ENCODE results near the gene ONECUT1.

The ONECUT1 gene

DNA sequence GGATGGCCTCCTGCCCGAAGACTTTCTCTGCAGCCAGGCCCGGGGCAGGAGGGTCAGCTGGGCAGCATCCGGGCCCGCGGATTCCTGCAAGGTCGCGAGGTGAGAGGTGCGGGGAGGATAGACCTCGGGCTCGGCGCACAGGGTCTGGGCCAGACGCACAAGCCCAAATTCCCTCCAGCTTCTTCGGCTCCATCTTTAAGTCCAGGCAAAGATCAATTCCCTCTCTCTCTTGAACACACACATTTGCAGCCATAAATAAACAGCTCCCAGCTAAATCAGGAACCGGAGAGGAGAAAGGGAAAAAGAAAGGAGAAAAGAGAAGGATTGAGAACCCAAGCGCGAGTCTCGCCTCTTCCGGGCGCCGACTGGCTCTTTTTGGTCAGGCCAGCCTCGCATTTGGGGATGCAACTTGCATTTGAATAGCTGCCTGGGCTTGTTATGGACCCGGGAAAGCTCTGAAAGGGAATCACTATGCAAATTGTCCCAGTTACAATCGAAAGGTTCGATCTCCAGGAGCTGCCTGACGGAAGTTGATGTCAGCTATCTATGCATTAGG lies 14.5 kb upstream of the ONECUT1 start:
- H3K9ac ChIP-seq (ENCODE audit: low read depth, low read length) = peak overlapping the region; percentile 75
- peaks cover 36% of the 10 kb centered on the region for H3K4me1 ChIP-seq (ENCODE audit: control insufficient read depth, insufficient read depth, low read length)
- peaks cover 82% of the 10 kb centered on the region for H3K27me3 ChIP-seq (ENCODE audit: control insufficient read depth, insufficient read depth, low read length)
- H3K9me3 ChIP-seq (ENCODE audit: control insufficient read depth, insufficient read depth, low read length) = no peaks in the 10 kb centered on the region
- peak overlapping the region; percentile 52 for H3K4me3 ChIP-seq (ENCODE audit: low read depth, low read length)
- no peaks in the 10 kb centered on the region for H3K36me3 ChIP-seq (ENCODE audit: control insufficient read depth, insufficient read depth, low read length)
- peak overlapping the region; percentile 89 for H3K27ac ChIP-seq (ENCODE audit: low read depth, low read length)

DNA sequence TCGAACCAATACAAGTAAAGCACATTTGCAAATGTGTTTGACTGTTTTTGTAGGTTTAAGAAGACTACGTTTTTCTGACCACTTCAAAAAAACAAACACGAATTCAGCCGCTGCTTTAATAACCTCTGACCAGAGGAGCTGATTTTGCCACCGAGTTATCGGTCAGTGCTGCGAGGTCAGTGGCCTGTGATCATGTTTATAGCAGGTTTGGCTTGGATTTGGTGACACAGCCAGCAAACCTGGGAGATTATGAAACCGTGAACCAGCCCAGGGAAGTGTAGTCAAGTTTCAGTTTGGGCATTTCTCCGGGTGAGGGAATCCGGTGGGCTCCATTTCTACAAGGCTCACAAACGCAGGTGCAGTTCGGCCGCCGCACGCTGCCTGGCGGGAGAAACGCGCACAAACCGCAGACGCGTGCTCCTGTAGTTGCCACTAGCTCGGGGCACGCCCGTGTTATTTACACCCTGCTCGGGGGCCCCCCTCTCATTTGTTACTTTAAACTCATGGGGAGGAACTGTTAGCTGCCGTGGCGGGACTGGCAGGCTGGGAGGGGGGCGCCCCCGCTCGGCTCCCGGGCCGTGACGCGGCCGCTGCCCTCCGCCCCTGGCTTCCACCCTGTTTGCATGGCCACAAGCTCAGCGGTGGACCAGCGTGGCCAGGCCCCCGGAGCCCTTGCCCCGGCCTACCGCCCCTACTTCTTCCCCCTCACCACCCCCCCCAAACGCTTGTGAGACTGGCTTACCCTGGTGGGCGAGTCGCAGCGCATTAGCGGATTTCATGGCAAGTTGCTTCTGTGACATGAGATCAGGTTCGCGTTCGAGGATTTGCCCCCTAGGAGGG lies 13.6 kb upstream of the ONECUT1 start:
- H3K27ac ChIP-seq (ENCODE audit: low read depth, low read length) = peak overlapping the region; percentile 89
- H3K9me3 ChIP-seq (ENCODE audit: control insufficient read depth, insufficient read depth, low read length) = no peaks in the 10 kb centered on the region
- peaks cover 85% of the 10 kb centered on the region for H3K27me3 ChIP-seq (ENCODE audit: control insufficient read depth, insufficient read depth, low read length)
- no peak overlapping the region for H3K9ac ChIP-seq (ENCODE audit: low read depth, low read length)
- H3K4me1 ChIP-seq (ENCODE audit: control insufficient read depth, insufficient read depth, low read length) = peaks cover 44% of the 10 kb centered on the region
- no peaks in the 10 kb centered on the region for H3K36me3 ChIP-seq (ENCODE audit: control insufficient read depth, insufficient read depth, low read length)
- H3K4me3 ChIP-seq (ENCODE audit: low read depth, low read length) = peak overlapping the region; percentile 52

DNA sequence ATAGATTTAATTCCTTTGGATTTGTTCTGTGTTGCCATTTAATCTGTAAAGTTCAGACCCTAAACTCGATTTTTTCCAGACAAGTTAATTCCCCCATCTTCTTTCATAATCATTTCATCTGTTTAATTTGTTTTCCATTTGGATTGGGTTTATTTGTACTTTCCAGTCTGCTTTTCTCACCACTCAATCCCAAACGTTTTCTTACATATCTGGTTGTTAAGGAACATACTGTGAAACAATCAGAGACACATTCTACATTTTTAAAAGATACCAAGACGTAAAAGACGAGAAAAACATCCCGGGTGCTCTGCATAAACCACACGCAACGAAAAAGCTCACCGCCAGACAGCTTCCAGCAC lies 13.0 kb upstream of the ONECUT1 start:
- H3K27ac ChIP-seq (ENCODE audit: low read depth, low read length) = no peak overlapping the region
- peak overlapping the region; percentile 52 for H3K4me3 ChIP-seq (ENCODE audit: low read depth, low read length)
- H3K4me1 ChIP-seq (ENCODE audit: control insufficient read depth, insufficient read depth, low read length) = peaks cover 50% of the 10 kb centered on the region
- H3K9ac ChIP-seq (ENCODE audit: low read depth, low read length) = no peak overlapping the region
- H3K36me3 ChIP-seq (ENCODE audit: control insufficient read depth, insufficient read depth, low read length) = no peaks in the 10 kb centered on the region
- H3K9me3 ChIP-seq (ENCODE audit: control insufficient read depth, insufficient read depth, low read length) = no peaks in the 10 kb centered on the region
- peaks cover 86% of the 10 kb centered on the region for H3K27me3 ChIP-seq (ENCODE audit: control insufficient read depth, insufficient read depth, low read length)

DNA sequence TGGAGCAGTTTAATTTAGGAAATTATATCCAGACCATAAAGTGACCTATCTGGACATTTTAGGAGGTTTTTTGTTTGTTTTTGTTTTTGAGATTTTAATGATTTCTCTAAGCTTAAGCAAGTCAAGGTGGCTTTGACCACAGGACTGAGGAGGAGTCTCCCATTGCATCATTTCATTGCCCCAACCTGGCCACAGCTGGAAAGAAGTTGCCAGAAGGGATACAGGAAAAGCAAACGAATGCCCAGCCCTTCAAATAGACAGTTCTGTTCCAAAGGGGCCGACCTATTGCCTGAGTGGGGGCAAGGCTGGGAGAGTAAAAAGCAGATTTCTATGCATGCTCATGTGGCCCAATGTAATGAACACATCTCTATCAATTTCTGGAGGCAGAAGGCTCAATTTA lies 12.0 kb upstream of the ONECUT1 start:
- no peaks in the 10 kb centered on the region for H3K9me3 ChIP-seq (ENCODE audit: control insufficient read depth, insufficient read depth, low read length)
- no peak overlapping the region for H3K9ac ChIP-seq (ENCODE audit: low read depth, low read length)
- H3K27ac ChIP-seq (ENCODE audit: low read depth, low read length) = no peak overlapping the region
- H3K4me1 ChIP-seq (ENCODE audit: control insufficient read depth, insufficient read depth, low read length) = peaks cover 60% of the 10 kb centered on the region
- H3K27me3 ChIP-seq (ENCODE audit: control insufficient read depth, insufficient read depth, low read length) = peaks cover 86% of the 10 kb centered on the region
- no peaks in the 10 kb centered on the region for H3K36me3 ChIP-seq (ENCODE audit: control insufficient read depth, insufficient read depth, low read length)
- no peak overlapping the region for H3K4me3 ChIP-seq (ENCODE audit: low read depth, low read length)

- Histone ChIP-seq H3K36me3 (ENCODE audit: control insufficient read depth, insufficient read depth, low read length) (no peaks in the 10 kb centered on the region), H3K27ac (ENCODE audit: low read depth, low read length) (no peak overlapping the region), H3K4me3 (ENCODE audit: low read depth, low read length) (no peak overlapping the region), H3K4me1 (ENCODE audit: control insufficient read depth, insufficient read depth, low read length) (peaks cover 64% of the 10 kb centered on the region), H3K9ac (ENCODE audit: low read depth, low read length) (no peak overlapping the region), H3K27me3 (ENCODE audit: control insufficient read depth, insufficient read depth, low read length) (peaks cover 86% of the 10 kb centered on the region), H3K9me3 (ENCODE audit: control insufficient read depth, insufficient read depth, low read length) (no peaks in the 10 kb centered on the region)
These were observed 11.6 kb upstream of the ONECUT1 start for GRCh38 chr15:52801748-52802085.

GRCh38 chr15:52800828-52801747 lies 11.0 kb upstream of the ONECUT1 start:
- H3K9me3 ChIP-seq (ENCODE audit: control insufficient read depth, insufficient read depth, low read length) = no peaks in the 10 kb centered on the region
- H3K36me3 ChIP-seq (ENCODE audit: control insufficient read depth, insufficient read depth, low read length) = no peaks in the 10 kb centered on the region
- no peak overlapping the region for H3K27ac ChIP-seq (ENCODE audit: low read depth, low read length)

GRCh38 chr15:52799145-52799811 lies 9.1 kb upstream of the ONECUT1 start:
- Histone ChIP-seq H3K9me3 (ENCODE audit: control insufficient read depth, insufficient read depth, low read length) (no peaks in the 10 kb centered on the region), H3K27ac (ENCODE audit: low read depth, low read length) (no peak overlapping the region), H3K36me3 (ENCODE audit: control insufficient read depth, insufficient read depth, low read length) (no peaks in the 10 kb centered on the region), H3K9ac (ENCODE audit: low read depth, low read length) (no peak overlapping the region), H3K27me3 (ENCODE audit: control insufficient read depth, insufficient read depth, low read length) (peaks cover 99% of the 10 kb centered on the region), H3K4me3 (ENCODE audit: low read depth, low read length) (peak overlapping the region; percentile 40), H3K4me1 (ENCODE audit: control insufficient read depth, insufficient read depth, low read length) (peaks cover 82% of the 10 kb centered on the region)

More at GRCh38 chr15:52800828-52801747, 11.0 kb upstream of the ONECUT1 start:
- no peak overlapping the region for H3K4me3 ChIP-seq (ENCODE audit: low read depth, low read length)
- peaks cover 86% of the 10 kb centered on the region for H3K27me3 ChIP-seq (ENCODE audit: control insufficient read depth, insufficient read depth, low read length)
- H3K9ac ChIP-seq (ENCODE audit: low read depth, low read length) = no peak overlapping the region
- H3K4me1 ChIP-seq (ENCODE audit: control insufficient read depth, insufficient read depth, low read length) = peaks cover 66% of the 10 kb centered on the region

DNA sequence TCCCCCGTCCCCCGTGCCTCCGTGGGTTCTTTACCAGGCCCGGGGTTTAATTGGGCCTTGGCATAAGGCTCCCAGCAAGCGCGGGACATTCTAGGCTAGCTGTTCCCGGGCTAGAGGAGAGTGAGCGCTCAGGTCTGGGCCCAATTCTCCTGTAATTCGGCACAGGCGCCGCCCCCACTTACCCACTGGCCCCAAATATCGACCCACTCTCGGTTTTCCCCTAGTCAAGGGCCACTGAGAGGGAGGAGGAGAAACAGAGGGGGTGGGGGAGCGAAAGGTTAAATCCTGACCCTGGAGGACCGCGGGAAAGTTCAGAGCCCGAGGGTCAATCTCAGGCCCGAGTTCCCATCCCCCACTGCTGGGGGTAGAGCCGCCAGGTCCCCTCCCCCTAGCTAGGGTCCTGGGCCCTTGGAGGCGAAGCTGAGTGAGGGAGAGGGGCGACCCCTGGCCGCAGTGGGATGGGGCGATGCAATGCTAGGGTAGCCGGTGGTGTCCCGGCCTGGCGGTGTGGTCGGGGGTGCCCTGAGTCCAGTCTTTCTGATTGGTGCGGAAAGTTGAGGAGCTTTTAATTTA lies 8.5 kb upstream of the ONECUT1 start:
- Histone ChIP-seq H3K9ac (ENCODE audit: low read depth, low read length) (no peak overlapping the region), H3K36me3 (ENCODE audit: control insufficient read depth, insufficient read depth, low read length) (no peaks in the 10 kb centered on the region), H3K9me3 (ENCODE audit: control insufficient read depth, insufficient read depth, low read length) (no peaks in the 10 kb centered on the region), H3K27me3 (ENCODE audit: control insufficient read depth, insufficient read depth, low read length) (peaks cover 100% of the 10 kb centered on the region), H3K27ac (ENCODE audit: low read depth, low read length) (no peak overlapping the region), H3K4me1 (ENCODE audit: control insufficient read depth, insufficient read depth, low read length) (peaks cover 85% of the 10 kb centered on the region), H3K4me3 (ENCODE audit: low read depth, low read length) (peak overlapping the region; percentile 40)

DNA sequence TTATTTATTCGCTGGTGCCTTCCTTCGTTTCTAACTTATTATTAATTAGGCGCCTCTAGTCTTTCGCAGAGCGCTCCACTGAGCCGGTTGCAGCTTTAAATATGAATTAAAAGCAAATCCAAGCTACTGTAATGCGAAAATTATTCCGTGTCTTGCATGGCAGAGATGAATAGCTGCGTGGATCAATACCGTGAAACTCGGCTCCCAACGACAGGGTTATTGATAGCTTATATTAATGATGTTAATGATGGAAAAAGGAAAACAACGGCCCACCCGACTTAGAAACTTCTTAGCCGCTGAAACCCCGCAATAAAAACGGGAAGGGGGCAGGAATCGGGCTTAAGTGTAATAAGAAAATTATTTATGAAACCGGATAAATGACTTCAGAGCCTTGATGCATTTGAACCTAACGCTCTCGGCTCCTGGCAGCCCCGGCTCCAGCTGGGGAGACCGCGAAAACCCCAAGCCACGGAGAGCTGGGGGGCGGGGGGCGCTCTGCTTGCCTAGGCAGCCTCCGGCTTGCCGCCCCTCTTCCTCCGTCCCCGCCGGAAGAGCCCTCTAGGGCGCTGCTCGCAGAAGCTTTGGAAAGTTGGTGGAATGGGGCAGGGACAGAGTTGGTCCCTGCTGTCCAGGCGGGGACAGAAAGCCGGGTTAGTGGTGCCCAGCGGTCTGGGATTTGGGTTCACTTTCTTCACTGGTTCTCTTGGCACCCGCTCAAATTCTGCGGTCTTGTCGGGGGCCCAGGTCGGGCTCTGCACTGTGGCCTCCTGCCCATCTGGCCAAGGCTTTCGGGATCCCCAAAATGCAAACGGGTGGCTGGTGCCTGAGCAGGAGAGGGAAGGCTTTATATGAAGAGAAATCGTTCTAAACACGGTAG lies 7.7 kb upstream of the ONECUT1 start:
- Histone ChIP-seq H3K9ac (ENCODE audit: low read depth, low read length) (no peak overlapping the region), H3K27ac (ENCODE audit: low read depth, low read length) (no peak overlapping the region), H3K4me1 (ENCODE audit: control insufficient read depth, insufficient read depth, low read length) (peaks cover 85% of the 10 kb centered on the region), H3K27me3 (ENCODE audit: control insufficient read depth, insufficient read depth, low read length) (peaks cover 100% of the 10 kb centered on the region), H3K4me3 (ENCODE audit: low read depth, low read length) (peak overlapping the region; percentile 40), H3K36me3 (ENCODE audit: control insufficient read depth, insufficient read depth, low read length) (no peaks in the 10 kb centered on the region), H3K9me3 (ENCODE audit: control insufficient read depth, insufficient read depth, low read length) (no peaks in the 10 kb centered on the region)
